Stimulated activated CD8-positive, alpha-beta memory T cell treated with anti-CD3 and anti-CD28 coated beads, Interleukin-15, amount 100 ng/mL, for 4 hours (primary cell): ENCODE measurements around the gene GLRX3.
"Not testable (repeated sequence)": the region's sequence is repeated elsewhere in the genome, so short reads cannot be mapped to it uniquely, and the experiment has no call there.

Experiments
- DNase-seq, 2 donors: peaks; one replicate each; pipeline ENCODE4 v3.0.0-alpha.2; 2020; ENCODE audit warnings: low read depth in 2 of 2

Gene GLRX3

GRCh38 chr10:130189608-130190054, 53.4 kb downstream of the GLRX3 start:
- no peak for DNase-seq

DNA sequence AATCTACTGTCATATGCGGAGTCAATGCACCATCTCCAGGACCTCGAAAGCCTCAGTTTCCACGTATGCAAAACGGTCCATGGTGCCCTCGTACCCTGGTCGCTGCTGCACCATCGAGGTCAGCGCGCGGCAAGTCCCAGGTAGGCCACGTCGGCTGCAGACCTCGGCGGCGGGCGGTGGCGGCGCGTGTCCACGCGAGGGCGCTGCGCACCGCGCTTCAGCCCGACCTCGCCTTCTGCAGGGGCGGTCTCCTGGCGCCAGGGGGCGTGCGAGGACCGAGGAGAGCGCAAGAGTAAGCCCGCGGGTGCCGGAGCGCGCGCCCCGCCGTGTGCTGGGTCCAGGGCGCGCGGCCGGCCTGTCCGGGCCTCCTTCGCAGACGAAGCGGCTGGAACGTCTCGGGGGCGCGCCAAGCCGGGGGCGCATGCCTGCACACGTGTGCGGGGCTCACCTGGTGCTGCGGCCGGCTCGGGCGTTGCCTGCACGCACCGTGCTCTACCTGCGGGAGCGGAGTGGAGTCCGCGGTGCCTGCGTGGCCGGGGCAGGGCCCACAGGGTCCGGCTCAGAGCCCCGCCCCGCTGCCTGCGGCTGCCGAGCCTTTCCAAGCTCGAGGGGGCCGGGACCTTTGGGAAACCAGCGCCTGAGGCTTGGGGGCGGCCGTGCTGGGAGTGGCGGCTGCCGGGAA, 54.0 kb downstream of the GLRX3 start:
- peak; percentile 60 to 74 for DNase-seq

GRCh38 chr10:130190737-130191115, 54.5 kb downstream of the GLRX3 start:
- no peak for DNase-seq

- no peak for DNase-seq
These were observed 55.2 kb downstream of the GLRX3 start for GRCh38 chr10:130191380-130191779.

GRCh38 chr10:130192276-130192848, 56.2 kb downstream of the GLRX3 start:
- DNase-seq, result no peak

GRCh38 chr10:130193033-130193432, 56.8 kb downstream of the GLRX3 start:
- DNase-seq, result no peak

- no peak for DNase-seq
These were observed 57.5 kb downstream of the GLRX3 start for GRCh38 chr10:130193493-130194193.

DNA sequence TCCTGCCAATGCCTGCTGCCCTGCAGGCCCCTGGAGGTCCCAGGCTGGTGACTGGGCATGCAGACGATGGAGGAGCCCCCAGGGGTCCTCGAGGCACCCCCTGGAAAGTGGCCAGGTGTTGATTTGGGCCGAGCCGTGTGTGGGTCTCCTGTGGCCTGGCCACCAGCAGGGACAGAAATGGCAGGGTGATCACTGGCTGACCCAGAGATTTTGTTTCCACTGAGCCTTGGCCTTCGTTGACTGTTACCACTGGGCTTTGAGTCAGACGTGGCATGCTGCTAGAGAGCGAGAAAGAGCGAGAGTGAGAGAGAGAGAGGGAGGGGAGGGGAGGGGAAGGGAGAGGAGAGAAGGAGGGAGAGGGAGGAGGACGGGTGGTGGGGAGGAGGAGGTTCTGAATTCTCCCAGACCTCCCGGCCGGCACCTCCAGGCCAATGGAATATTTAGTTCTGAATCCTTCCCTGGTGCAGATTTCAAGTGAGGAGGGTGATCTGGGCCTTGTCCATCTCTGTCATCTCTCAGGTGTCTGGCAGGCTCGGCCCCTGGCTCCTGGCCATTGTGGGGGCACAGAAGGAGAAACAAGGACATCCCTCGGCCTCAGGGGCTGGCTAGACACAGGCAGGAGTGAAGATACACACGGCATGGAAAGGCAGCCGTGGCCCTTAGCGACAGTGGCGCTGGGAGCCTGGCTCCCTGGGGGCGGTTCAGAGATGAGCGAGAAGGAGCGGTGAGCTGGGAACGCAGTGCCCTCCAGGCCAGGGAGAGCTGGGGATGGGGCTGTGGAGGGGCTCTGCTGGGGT, 58.2 kb downstream of the GLRX3 start:
- no peak for DNase-seq

DNA sequence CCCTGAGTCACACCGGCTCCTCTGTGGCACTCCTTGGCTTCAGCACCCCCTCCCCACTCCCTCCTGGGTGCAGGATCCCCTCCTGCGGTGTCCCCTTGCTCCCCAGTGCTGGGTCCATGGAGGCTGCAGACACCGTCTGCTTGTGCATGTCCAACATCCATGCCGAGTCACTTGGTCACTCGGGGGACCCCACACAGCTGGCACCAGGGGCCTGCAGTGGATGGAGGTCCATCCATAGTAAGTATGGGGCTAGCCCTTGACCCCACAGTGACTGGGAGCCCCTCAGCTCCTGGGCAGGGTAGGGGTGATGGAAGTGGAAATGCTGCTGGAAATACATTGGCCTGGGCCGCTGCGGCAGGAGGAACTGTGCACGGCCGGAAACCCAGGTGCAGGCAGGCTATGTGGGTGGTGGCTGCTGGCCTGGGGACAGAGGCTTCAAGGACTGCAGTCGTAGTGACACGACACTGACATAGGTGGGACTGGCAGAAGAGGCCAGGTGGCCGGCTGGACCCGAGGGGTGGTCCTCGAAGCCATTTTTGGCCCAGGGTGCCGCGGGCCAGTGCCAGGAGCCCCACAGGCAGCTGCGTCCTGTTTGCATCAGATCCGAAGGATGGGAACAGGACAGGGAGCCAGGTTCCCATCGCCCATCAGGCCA, 58.9 kb downstream of the GLRX3 start:
- no peak for DNase-seq

GRCh38 chr10:130195746-130196294, 59.6 kb downstream of the GLRX3 start:
- no peak for DNase-seq

- no peak for DNase-seq
These were observed 60.6 kb downstream of the GLRX3 start for GRCh38 chr10:130196511-130197487.

- no peak for DNase-seq
These were observed 62.5 kb downstream of the GLRX3 start for GRCh38 chr10:130198651-130199050.

DNA sequence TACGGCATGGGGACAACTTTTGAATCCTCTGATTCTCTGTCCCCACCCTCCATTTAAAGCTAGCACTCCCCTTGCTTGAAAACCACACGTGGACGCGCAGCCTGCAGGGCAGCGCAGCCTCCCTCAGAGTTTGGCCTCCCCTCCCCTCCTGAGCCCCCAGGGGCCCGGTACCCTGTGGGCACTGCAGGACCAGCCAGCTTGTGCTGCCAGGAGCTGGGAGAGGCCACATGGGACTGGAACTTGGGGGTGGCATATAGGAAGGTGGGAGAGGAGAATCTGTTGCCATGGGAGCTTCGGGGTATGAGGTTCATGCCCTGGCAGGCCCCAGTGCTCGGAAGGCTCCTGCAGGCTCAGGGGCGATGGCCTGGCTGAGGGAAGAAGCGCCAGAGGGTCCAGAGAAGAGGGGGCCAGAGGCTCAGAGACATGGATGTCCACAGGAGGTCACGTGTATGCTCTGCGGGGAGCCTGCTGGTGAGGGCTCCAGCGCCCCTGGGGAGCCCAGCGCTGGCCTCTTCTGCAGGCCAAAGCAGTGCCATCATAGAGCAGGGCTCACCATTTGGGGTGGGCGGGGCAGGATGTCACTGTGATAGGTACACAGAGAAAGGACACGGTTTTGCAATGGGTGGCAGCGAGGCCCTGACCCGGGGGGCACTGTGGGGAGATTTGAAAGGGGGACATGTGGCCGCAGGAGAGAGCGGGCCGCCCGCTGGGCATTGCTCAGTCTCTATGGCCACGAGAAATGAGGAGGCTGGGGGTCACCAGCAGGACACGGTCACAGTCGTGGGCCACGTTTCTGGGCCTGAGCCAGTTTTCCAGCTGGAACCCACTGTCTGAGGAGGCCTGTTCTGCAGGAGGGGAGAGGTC, 64.2 kb downstream of the GLRX3 start:
- DNase-seq, result no peak

DNA sequence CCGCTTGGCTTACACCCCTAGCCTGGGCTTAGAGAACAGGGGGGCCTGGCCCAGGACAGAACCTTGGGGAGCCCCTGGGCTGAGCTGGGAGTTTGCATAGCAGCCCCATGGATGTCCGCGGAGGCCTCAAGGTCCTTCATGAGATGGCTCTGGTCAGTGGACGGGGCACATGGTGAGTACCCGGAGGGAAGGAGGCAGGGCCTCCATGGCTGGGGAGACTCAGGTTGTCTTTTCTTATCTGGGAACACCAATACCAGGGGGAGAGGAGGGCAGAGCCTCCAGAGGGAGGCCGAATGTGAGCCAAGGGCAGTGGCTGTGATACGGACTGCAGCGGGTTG, 64.8 kb downstream of the GLRX3 start:
- no peak for DNase-seq

DNA sequence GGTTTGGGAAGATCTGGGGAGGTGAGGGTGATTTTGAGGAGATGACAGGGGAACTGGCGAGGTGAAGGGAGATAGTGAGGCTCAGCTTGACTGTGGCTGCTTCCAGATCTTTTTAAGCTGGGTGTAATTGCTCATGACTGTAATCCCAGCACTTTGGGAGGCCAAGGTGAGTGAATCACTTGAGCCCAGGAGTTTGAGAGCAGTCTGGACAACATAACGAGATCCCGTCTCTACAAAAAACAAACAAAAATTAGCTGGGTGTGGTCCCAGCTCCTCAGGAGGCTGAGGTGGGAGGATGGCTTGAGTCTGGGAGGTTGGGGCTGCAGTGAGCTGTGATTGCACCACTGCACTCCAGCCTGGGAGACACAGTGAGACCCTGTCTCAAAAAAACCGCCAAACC, 66.0 kb downstream of the GLRX3 start:
- not testable (repeated sequence) for DNase-seq

DNA sequence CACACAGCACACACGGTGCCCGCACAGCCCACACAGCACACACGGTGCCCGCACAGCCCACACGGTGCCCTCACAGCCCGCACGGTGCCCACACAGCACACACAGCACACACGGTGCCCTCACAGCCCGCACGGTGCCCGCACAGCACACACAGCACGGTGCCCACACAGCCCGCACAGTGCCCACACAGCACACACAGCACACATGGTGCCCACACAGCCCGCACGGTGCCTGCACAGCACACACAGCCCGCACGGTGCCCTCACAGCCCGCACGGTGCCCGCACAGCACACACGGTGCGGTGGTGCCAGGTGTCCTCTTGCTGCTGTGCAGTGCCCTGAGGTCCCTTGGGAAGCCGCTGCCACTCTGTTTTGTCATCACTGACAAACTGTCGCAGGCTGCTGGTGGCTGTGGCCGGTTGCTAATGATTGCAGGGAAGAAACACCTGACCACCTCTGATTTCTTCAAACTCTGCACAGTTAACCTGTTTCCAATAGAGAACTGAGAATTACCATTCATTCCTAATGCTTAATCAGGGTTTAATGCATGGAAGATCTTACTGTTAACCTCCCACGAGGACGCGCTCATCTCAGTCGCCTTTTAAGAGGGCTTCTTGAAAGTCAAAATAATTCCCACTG, 66.9 kb downstream of the GLRX3 start:
- no peak for DNase-seq

- DNase-seq, result no peak
These were observed 67.4 kb downstream of the GLRX3 start for GRCh38 chr10:130203626-130204025.

GRCh38 chr10:130206216-130206737, 70.1 kb downstream of the GLRX3 start:
- DNase-seq, result no peak

DNA sequence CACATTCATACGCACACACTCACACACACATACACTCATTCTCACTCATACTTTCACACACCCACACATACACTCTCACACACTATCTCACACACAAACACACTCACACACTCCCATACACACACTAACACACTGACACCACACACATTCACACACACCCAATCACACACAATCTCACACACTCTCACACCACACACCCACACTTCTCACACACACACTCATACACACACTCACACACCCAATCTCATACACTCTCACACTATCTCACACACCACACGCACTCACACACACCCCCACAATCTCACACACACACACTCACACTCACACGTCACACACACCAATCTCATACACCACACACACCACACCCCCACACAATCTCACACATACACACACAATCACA, 71.0 kb downstream of the GLRX3 start:
- no peak for DNase-seq
